Osteocyte (in vitro differentiated cells): ENCODE measurements around the gene ROCK2. TPM values are rescaled to one million over a fixed set of nuclear protein-coding genes. Genes with fewer than 3 reads are reported as not detected.

ENCODE experiments used
- DNase-seq: peaks from one replicate; pipeline ENCODE4 v3.0.0; 2021; ENCODE audit warnings: mixed read lengths; ENCODE audit not compliant: unreplicated experiment; ENCODE audit errors: extremely low spot score
- H3K27ac Mint-ChIP-seq: one replicate; pipeline ENCODE4 v1.8.0; 2021; ENCODE audit warnings: mild to moderate bottlenecking, mixed read lengths; ENCODE audit not compliant: unreplicated experiment
- H3K27me3 Mint-ChIP-seq: one replicate; pipeline ENCODE4 v1.8.0; 2021; ENCODE audit warnings: mixed read lengths; ENCODE audit not compliant: unreplicated experiment
- H3K36me3 Mint-ChIP-seq: one replicate; pipeline ENCODE4 v1.8.0; 2021; ENCODE audit warnings: mixed read lengths; ENCODE audit not compliant: unreplicated experiment
- H3K4me1 Mint-ChIP-seq: one replicate; pipeline ENCODE4 v1.8.0; 2021; ENCODE audit warnings: mixed read lengths; ENCODE audit not compliant: unreplicated experiment
- H3K4me3 Mint-ChIP-seq: one replicate; pipeline ENCODE4 v1.8.0; 2021; ENCODE audit warnings: mild to moderate bottlenecking, moderate library complexity, mixed read lengths; ENCODE audit not compliant: unreplicated experiment
- H3K9me3 Mint-ChIP-seq: one replicate; pipeline ENCODE4 v1.8.0; 2021; ENCODE audit warnings: mixed read lengths; ENCODE audit not compliant: unreplicated experiment
- total RNA-seq: library from RNA; stranded (reverse); gene quantifications from 2 replicates; pipeline ENCODE4 v1.2.1, GENCODE V29; 2021
- TF ChIP-seq, protein P1 (sequence below): fragments of 200-600 bp; sonication (generic); IDR thresholded peaks from 2 replicates; pipeline ENCODE4 v1.5.0; 2021; ENCODE audit warnings: antibody characterized with exemption, mild to moderate bottlenecking, moderate library complexity

ROCK2 gene
- total RNA-seq, 1 donor from 2014 or later = 56.4 TPM

DNA sequence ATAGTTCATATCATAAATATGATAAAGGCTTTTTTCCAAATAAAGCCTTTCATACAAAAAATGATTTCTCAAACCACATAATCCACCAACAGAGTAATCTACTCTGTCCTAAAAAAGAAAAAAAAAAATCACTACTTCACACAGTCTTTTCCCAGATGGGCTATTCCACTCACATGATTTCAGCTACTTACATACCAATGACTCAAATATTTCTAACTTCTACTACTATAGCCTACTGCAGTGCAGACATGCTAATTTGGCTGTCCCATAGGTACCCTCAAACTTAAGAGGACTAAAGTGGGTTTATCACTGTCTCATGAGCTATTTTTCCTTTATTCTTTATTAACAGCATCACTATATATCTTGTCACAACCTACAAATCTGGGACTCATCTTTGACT lies 131.8 kb downstream of the ROCK2 start:
- H3K4me1 Mint-ChIP-seq = no peaks in the 10 kb centered on the region
- H3K9me3 Mint-ChIP-seq = no peaks in the 10 kb centered on the region
- DNase-seq = no peak
- H3K36me3 Mint-ChIP-seq = peaks cover 58% of the 10 kb centered on the region
- H3K27me3 Mint-ChIP-seq = no peaks in the 10 kb centered on the region
- TF ChIP-seq, protein P1, sequence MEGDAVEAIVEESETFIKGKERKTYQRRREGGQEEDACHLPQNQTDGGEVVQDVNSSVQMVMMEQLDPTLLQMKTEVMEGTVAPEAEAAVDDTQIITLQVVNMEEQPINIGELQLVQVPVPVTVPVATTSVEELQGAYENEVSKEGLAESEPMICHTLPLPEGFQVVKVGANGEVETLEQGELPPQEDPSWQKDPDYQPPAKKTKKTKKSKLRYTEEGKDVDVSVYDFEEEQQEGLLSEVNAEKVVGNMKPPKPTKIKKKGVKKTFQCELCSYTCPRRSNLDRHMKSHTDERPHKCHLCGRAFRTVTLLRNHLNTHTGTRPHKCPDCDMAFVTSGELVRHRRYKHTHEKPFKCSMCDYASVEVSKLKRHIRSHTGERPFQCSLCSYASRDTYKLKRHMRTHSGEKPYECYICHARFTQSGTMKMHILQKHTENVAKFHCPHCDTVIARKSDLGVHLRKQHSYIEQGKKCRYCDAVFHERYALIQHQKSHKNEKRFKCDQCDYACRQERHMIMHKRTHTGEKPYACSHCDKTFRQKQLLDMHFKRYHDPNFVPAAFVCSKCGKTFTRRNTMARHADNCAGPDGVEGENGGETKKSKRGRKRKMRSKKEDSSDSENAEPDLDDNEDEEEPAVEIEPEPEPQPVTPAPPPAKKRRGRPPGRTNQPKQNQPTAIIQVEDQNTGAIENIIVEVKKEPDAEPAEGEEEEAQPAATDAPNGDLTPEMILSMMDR = no peak
- no peak overlapping the region for H3K27ac Mint-ChIP-seq
- H3K4me3 Mint-ChIP-seq = no peak overlapping the region

DNA sequence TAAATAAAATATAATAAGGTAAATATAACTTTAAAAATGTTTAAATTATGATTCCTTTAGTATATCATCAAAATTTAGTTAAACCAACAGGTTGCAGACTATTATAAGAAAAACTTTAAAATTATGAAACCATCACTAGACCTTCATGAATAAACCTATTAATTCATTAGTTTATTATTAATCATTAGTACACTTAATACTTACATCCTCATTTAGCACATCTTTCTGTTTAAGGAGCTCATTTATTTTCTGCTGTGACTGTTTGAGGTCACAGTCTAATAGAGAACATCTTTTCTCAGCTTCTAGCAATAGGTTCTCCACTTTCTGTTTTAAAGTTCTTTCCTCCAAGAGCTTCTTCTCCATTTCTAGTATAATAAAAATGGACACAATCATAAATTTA lies 136.4 kb downstream of the ROCK2 start:
- TF ChIP-seq, protein P1 = no peak
- Mint-ChIP-seq H3K36me3 (peaks cover 38% of the 10 kb centered on the region), H3K27ac (no peak overlapping the region), H3K4me3 (no peak overlapping the region), H3K27me3 (no peaks in the 10 kb centered on the region), H3K4me1 (peaks cover 16% of the 10 kb centered on the region), H3K9me3 (no peaks in the 10 kb centered on the region)
- no peak for DNase-seq

DNA sequence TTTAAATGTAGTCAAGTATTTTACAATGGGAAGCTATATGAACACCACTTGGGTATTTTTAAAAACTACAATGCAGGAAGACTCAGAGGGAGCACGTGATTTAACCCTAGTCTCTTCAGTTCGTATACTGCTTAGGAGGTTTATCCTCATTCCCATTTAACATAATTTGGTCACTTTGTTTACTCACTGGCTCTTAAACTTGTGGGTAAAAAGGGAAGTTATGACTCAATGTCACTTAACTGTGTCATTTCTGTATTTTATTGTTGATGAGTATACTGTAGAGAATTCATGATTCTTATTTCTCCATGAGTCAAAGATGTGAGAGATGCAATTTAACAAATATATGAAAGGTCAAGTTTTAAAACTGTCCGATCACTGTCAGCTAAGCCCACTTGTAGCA lies 141.0 kb downstream of the ROCK2 start:
- TF ChIP-seq, protein P1 = no peak
- H3K4me3 Mint-ChIP-seq = no peak overlapping the region
- H3K36me3 Mint-ChIP-seq = peaks cover 37% of the 10 kb centered on the region
- H3K27me3 Mint-ChIP-seq = no peaks in the 10 kb centered on the region
- no peak for DNase-seq
- H3K4me1 Mint-ChIP-seq = peaks cover 16% of the 10 kb centered on the region
- H3K9me3 Mint-ChIP-seq = no peaks in the 10 kb centered on the region
- H3K27ac Mint-ChIP-seq = peak overlapping the region; percentile 48

DNA sequence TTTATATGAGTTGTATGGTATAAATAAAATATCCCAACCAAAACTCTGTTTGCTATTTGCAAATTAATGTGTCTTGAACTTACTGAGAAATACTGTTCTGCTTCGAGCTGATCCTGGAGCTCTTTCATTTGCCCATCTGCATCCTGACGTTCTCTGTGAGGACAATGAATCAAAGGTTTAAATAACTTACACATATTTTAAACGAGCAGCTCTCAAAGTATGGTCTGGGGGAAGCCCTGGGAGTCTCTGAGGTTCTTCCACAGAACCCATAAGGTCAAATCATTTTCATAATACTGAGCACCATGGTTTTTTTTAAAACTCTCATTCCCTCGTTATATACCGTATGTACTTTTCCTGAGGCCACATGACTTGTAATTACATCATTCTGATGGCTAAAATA lies 142.5 kb downstream of the ROCK2 start:
- no peak overlapping the region for H3K27ac Mint-ChIP-seq
- H3K4me3 Mint-ChIP-seq = no peak overlapping the region
- TF ChIP-seq, protein P1 = no peak
- H3K27me3 Mint-ChIP-seq = no peaks in the 10 kb centered on the region
- peaks cover 33% of the 10 kb centered on the region for H3K36me3 Mint-ChIP-seq
- H3K9me3 Mint-ChIP-seq = no peaks in the 10 kb centered on the region
- no peak for DNase-seq
- H3K4me1 Mint-ChIP-seq = peaks cover 16% of the 10 kb centered on the region

DNA sequence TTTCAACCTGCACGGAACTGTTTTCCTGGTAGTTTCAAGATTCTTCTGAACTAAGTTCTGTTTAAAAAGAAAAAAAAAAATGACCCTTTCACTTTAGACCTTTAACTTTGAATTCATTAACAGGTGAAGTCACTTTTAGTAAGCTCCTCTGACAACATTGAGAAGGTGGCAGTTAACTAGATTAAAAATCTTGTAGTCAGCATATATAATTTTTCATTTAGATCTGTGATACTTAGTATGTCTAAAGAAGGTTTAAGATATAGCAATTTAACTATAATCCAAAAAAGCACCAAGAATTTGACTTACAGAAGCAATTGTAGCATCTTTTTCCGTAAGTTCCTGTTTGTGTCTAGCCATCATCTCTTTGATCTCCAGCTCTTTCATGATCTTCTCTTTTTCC lies 143.8 kb downstream of the ROCK2 start:
- DNase-seq = no peak
- Mint-ChIP-seq H3K4me3 (no peak overlapping the region), H3K4me1 (peaks cover 16% of the 10 kb centered on the region), H3K9me3 (no peaks in the 10 kb centered on the region), H3K27ac (no peak overlapping the region), H3K27me3 (no peaks in the 10 kb centered on the region), H3K36me3 (peaks cover 37% of the 10 kb centered on the region)
- TF ChIP-seq, protein P1 = no peak
